Neural progenitor cell (in vitro differentiated cells): Measurements from ENCODE around the gene VPS13D.

Experiments
- CTCF ChIP-seq: fragments of 200-600 bp; sonication (generic); IDR thresholded peaks from 2 replicates; pipeline ENCODE4 v1.5.1; 2017; ENCODE audit warnings: antibody characterized with exemption, mild to moderate bottlenecking
- EZH2phosphoT487 ChIP-seq: fragments of 200-600 bp; sonication (generic); IDR thresholded peaks from 2 replicates; pipeline ENCODE4 v1.6.1; 2017; ENCODE audit warnings: antibody characterized with exemption

- no peak for TF ChIP-seq CTCF
- TF ChIP-seq EZH2phosphoT487, result no peak
Measured at GRCh38 chr1:12513181-12513580, 283.4 kb downstream of the VPS13D start.
